HG02973 (cell line): ENCODE measurements around the gene RMI1.
"Not testable (repeated sequence)": the region's sequence is repeated elsewhere in the genome, so short reads cannot be mapped to it uniquely, and the experiment has no call there.

Experiments
- ATAC-seq: cut with Tn5 transposase; IDR thresholded peaks from one replicate; pipeline ENCODE4 v1.9.1; 2021; ENCODE audit warnings: moderate library complexity; ENCODE audit not compliant: unreplicated experiment

Gene RMI1

GRCh38 chr9:83980395-83981125, at the start of gene RMI1:
TSS of gene RMI1 (plus strand) at chr9:83980805. CDS start at chr9:84000987, 20,182 bp downstream.
- peak; percentile 60 for ATAC-seq

- ATAC-seq: no peak
Measured at GRCh38 chr9:83930881-83931280, 49.7 kb upstream of the RMI1 start.

DNA sequence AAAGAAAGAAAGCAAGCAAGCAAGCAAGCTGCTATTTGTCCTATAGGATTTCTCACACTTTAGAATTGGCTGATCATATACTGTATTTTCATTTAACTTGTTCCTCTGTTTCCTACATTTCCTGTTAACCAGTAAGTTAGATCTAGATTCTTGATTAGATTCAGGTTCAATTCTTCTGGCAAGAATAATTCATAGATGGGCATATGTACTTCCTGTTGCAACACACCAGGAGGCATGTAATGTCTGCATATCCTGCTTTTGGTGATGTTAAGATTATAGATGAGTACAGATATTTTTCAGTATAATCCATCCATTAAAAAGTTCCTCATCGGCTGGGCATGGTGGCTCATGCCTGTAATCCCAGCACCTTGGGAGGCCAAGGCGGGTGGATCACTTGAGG, 48.6 kb upstream of the RMI1 start:
- ATAC-seq: no peak

GRCh38 chr9:83932851-83933250, 47.8 kb upstream of the RMI1 start:
- ATAC-seq: no peak

- ATAC-seq: no peak
Measured at GRCh38 chr9:83933790-83934189, 46.8 kb upstream of the RMI1 start.

DNA sequence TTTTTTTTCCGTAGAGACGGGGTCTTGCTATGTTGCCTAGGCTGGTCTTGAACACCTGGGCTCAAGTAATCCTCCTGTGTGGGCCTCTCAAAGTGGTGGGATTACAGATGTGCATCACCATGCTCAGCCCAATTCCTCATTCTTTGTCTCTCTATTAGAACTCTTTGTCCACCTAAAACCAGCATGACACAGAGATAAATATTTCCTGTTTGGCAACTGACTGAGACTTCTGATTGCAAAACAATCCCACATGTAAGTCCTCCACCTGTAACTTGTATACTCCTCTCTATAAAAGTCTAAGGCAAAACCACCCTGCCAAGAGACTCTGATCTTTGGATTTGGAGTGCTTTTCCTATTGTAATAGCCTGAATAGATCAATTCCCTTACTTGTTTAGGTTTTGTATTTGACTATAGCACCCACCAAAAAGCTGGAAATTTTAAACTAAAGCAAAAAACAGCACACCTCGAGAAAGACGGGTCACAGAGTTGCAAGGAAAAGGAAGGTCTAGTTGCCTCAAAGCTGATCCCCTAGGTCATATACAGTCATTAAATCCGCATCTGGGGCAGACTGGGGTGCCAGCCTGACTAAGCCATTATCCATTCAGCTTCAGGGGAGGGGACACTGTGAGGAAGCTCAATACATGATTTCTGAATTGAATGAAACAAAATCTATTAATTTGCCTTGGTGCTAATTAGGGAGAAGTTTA, 45.9 kb upstream of the RMI1 start:
- no peak for ATAC-seq

DNA sequence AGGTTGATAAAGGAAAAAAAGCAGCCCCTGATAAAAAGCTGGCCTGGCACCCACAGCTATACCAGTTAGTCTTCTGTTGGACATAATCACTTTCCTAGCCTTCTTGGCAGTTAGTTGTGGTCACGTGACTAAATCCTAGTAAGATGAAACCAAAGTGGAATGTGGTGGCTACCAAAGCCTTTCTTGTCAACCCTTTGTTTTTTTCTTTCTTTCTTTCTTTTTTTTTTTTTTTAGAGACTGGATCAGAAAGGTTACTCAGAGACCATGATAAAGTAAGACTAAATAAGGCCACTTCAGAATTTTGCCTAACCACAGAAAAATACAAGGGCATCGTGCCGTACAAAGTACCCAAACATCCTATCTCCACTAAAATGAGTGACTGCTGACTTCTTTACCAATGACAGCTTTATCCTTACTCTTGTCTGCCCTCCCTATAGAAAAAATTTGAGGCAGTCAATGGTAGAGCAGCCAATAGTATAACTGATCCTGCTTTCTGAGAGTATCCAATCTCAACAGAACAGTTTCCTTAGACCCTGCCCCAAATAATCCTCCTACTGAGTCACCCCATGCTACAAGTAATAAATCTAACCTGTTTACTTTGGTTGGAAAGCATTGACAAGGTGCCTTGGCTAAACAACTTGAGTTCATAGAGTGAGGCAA, 45.2 kb upstream of the RMI1 start:
- ATAC-seq: no peak

DNA sequence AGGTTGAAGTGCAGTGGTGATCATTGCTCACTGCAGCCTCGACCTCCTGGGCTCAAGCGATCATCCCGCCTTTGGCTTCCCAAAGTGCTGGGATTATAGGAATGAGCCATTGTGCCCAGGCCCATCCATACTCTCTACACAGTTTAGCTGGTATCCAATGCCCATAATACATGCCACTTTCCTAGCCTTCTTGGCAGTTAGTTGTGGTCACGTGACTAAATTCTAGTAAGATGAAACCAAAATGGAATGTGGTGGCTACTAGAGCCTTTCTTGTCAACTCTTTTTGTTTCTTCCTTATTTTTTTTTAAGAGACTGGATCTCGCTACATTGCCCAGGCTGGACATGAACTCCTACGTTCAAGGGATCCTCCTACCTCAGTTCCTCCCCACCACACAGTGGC, 44.1 kb upstream of the RMI1 start:
- ATAC-seq: no peak

DNA sequence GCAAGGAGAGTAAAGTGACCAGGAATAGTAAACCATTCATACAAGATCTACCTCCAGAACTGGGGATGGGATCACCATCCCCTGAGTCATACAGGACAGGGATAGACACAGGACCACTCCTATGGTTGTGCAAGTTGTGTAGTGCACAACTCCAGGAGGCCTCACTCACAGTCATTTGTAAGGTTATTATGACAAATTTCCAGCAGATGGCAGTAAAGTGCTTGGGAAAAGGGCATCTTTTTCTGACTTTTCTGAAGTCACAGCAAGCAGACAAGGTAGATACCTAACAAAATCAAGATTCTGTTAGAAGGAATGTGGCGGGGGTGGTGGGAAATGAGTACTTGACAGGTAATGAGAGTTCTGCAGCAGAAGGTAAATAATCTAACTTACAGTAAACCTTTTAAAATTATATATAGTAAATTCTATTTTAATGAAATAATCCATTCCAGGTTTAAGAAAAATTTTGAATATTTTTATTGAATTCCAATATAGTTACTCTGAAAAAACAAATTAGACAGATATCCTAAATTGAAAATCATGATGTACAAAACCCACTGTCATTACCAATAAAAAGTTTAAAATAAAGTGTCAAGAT, 42.6 kb upstream of the RMI1 start:
- ATAC-seq: peak; percentile 54

GRCh38 chr9:83940590-83941303, 39.9 kb upstream of the RMI1 start:
- ATAC-seq: no peak

DNA sequence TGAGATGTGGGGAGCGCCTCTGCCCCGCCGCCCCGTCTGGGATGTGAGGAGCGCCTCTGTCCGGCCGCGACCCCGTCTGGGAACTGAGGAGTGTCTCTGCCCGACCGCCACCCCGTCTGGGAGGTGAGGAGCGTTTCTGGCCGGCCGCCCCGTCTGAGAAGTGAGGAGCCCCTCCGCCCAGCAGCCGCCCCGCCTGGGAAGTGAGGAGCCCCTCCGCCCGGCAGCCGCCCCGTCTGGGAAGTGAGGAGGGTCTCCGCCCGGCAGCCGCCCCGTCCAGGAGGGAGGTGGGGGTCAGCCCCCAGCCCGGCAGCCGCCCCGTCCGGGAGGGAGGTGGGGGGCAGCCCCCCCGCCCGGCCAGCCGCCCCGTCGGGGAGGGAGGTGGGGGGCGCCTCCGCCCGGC, 32.5 kb upstream of the RMI1 start:
- ATAC-seq: not testable (repeated sequence)

GRCh38 chr9:83956086-83956435, 24.5 kb upstream of the RMI1 start:
- peak; percentile 52 for ATAC-seq

GRCh38 chr9:83956436-83957247, 24.0 kb upstream of the RMI1 start:
- peak; percentile 78 for ATAC-seq

GRCh38 chr9:83957248-83957513, 23.4 kb upstream of the RMI1 start:
- ATAC-seq: no peak

DNA sequence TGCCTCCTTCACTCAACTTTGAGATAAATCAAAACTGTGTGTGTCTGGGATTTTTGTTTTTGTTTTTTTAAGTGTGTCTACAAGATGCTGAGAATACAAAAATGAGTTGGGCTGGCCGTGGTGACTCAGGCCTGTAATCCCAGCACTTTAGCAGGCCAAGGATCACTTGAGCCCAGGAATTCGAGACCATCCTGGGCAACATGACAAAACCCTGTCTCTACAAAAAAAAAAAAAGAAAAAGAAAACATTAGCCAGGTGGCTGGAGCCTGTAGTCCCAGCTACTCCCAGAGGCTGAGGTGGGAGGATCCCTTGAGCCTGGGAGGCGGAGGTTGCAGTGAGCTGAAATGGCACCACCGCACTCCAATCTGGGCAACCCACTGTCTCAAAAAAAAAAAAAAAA, 21.5 kb upstream of the RMI1 start:
- ATAC-seq: no peak

DNA sequence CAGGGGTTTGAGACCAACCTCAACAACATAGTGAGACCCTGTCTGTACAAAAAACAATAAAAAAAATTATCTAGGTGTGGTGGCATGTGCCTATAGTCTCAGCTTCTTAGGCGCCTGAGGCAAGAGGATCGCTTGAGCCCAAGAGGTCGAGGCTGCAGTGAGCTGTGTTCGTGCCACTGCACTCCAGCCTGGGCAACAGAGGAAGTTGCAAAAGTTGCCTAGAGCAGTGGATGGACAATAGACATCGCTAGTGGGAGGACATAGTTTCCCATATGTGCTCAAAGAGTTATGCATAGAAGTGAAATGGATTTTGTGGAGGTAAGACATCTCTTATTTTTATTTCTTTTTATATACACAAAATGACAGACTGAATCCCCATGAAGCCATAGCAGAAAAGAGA, 19.6 kb upstream of the RMI1 start:
- ATAC-seq: no peak

DNA sequence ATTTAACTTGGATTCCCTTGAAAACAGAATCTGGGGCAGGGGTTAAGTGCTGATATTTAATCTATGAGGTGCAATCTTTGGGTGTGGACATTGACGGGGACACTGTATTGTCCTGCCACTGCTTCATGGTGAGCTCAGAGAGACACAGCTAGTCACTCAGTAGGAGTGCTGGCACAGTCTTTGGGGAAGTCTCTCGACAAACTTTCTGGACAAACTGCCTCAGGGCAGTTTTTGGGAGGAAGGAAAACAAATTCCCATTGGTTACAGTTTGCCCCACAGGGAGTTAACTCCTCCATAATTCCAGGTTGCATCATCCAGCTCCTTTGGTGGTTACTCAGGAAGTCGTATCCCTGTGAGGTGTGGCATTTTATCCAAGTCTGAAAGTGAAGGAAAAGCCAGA, 18.4 kb upstream of the RMI1 start:
- ATAC-seq: no peak

GRCh38 chr9:83964973-83965349, 15.6 kb upstream of the RMI1 start:
- no peak for ATAC-seq

GRCh38 chr9:83965350-83966208, 15.0 kb upstream of the RMI1 start:
- ATAC-seq: no peak

GRCh38 chr9:83966209-83966582, 14.4 kb upstream of the RMI1 start:
- no peak for ATAC-seq
